Gastrocnemius medialis (tissue), 4 donors: ENCODE results near the gene KLHL6. TPM values are rescaled to one million over a fixed set of nuclear protein-coding genes. Genes with fewer than 3 reads are reported as not detected.
"Not testable (repeated sequence)": the region's sequence is repeated elsewhere in the genome, so short reads cannot be mapped to it uniquely, and the experiment has no call there.

Source experiments
- ATAC-seq, 2 donors: fragments of 150-250 bp; one replicate each; pipeline ENCODE4 v1.9.1; 2016
- DNase-seq, 2 donors: peaks; one replicate each; pipeline ENCODE4 v3.0.0-alpha.2; 2019
- H3K27ac ChIP-seq, 4 donors: fragments of 200-600 bp; sonication (generic); 1 replicate in 1 of 4; 2 replicates in 3 of 4; pipeline ENCODE4 v1.5.1; 2016 to 2018; ENCODE audit warnings: mild to moderate bottlenecking in 2 of 4, moderate library complexity in 1 of 4
- H3K27me3 ChIP-seq, 3 donors: fragments of 200-600 bp; sonication (generic) in 2 of 3; 1 replicate in 1 of 3; 2 replicates in 2 of 3; pipeline versions ENCODE4 v1.5.1 to v1.6.0; 2016 to 2019; ENCODE audit warnings: mild to moderate bottlenecking in 1 of 3, moderate library complexity in 1 of 3
- H3K36me3 ChIP-seq, 2 donors: fragments of 200-600 bp; sonication (generic) in 1 of 2; one replicate each; pipeline ENCODE4 v1.5.1; 2017 to 2018
- H3K4me1 ChIP-seq, 2 donors: fragments of 200-600 bp; sonication (generic) in 1 of 2; one replicate each; pipeline ENCODE4 v1.5.1; 2016 to 2017; ENCODE audit warnings: mild to moderate bottlenecking in 2 of 2
- H3K4me3 ChIP-seq, 4 donors: fragments of 200-600 bp; sonication (generic) in 3 of 4; 1 replicate in 1 of 4; 2 replicates in 3 of 4; pipeline ENCODE4 v1.5.1; 2016 to 2019; ENCODE audit warnings: mild to moderate bottlenecking in 2 of 4
- H3K9me3 ChIP-seq, 3 donors: fragments of 200-600 bp; sonication (generic) in 2 of 3; 1 replicate in 1 of 3; 2 replicates in 2 of 3; pipeline ENCODE4 v1.5.1; 2016 to 2019
- POLR2A ChIP-seq, 2 donors: fragments of 450-650 bp; IDR thresholded peaks; one replicate each; pipeline ENCODE4 v1.6.1; 2017; ENCODE audit warnings: antibody characterized with exemption in 2 of 2, mild to moderate bottlenecking in 2 of 2, moderate library complexity in 2 of 2
- in situ Hi-C, 4 donors: fragments of 200-750 bp; cut with MboI; loops; one replicate each; pipeline versions ENCODE4 v1.15.0 to v1.8.0; 2017; ENCODE audit warnings: low sequenced_read_pairs in 4 of 4
- intact Hi-C: fragments of 100-400 bp; cut with DNase I; formaldehyde crosslinking; loops from one replicate; pipeline ENCODE4 v1.15.1; 2023; ENCODE audit warnings: low total_unique reads
- total RNA-seq, 4 donors: library from RNA; depleted of rRNA; stranded (reverse); fragments of >200 nt; gene quantifications; one replicate each; pipeline versions ENCODE4 v1.1.0 to v1.2.3, GENCODE V29; 2016
- TF ChIP-seq, protein P1 (sequence below), 5 experiments: fragments of 450-650 bp in 3 of 5; fragments of 200-600 bp in 2 of 5; sonication (generic) in 2 of 5; IDR thresholded peaks in 4 of 5; conservative IDR thresholded peaks in 1 of 5; 1 replicate in 4 of 5; 2 replicates in 1 of 5; pipeline ENCODE4 v1.5.1; 2016 to 2019; ENCODE audit warnings: antibody characterized with exemption in 5 of 5, mild to moderate bottlenecking in 3 of 5, moderate library complexity in 3 of 5

Gene KLHL6
- total RNA-seq, 4 donors from 2014 or later: 0.15 to 0.31 (median 0.30) TPM

DNA sequence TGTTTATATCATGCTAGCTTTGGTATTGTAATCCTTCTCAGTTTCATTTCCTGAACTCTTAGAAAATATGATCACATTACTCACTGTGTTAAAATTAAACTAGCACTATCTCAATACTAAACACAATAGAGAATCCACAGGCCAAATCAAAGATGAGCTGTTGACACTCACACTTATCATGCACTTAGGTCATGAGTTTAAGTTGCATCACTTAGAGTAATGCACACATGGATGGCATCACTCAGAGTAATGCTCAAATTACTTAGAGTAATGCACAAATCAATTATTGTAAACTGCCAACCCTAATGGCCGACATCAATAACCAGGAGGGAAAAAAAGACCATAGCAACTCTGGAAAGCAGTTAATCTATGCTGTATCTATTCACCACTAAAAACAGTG, 87.1 kb downstream of the KLHL6 start:
- TF ChIP-seq POLR2A (IDR thresholded peaks at IDR 0.05): no peak
- Histone ChIP-seq H3K27ac (no peak overlapping the region), H3K27me3 (no peaks in the 10 kb centered on the region), H3K36me3 (no peaks in the 10 kb centered on the region), H3K4me3 (no peak overlapping the region), H3K4me1 (peaks cover 0 to 9% of the 10 kb centered on the region in 2 donors), H3K9me3 (no peaks in the 10 kb centered on the region)
- DNase-seq: no peak
- in situ Hi-C loops (loop anchor here (5.0 to 10.0 kb wide), 2 partner anchors 296 to 299 kb away; no protein-coding TSS in a partner anchor), intact Hi-C loops (no loop called here)
- ATAC-seq: no peak

DNA sequence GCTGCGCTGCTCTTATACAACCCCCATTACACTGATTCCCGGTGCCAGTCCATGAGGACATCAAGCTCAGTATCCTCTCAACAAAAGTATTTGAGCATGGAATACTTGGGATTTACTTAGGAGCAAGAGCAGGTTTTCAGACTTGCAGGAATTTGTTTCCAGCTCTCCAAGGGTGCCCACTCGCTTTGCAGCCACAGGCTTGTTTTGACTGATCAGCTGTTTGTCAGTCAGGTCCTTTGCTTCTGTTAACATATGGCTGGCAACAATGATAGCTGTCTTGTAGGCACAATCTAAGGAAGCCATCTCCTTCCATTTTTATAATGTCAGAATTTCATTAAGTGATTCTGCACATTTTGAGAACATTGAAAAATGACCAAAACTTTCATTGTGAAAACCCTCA, 88.9 kb downstream of the KLHL6 start:
- Histone ChIP-seq H3K4me1 (peaks cover 0 to 9% of the 10 kb centered on the region in 2 donors), H3K36me3 (no peaks in the 10 kb centered on the region), H3K9me3 (no peaks in the 10 kb centered on the region), H3K4me3 (no peak overlapping the region), H3K27me3 (no peaks in the 10 kb centered on the region), H3K27ac (no peak overlapping the region)
- TF ChIP-seq POLR2A (IDR thresholded peaks at IDR 0.05): no peak
- TF ChIP-seq, protein P1, sequence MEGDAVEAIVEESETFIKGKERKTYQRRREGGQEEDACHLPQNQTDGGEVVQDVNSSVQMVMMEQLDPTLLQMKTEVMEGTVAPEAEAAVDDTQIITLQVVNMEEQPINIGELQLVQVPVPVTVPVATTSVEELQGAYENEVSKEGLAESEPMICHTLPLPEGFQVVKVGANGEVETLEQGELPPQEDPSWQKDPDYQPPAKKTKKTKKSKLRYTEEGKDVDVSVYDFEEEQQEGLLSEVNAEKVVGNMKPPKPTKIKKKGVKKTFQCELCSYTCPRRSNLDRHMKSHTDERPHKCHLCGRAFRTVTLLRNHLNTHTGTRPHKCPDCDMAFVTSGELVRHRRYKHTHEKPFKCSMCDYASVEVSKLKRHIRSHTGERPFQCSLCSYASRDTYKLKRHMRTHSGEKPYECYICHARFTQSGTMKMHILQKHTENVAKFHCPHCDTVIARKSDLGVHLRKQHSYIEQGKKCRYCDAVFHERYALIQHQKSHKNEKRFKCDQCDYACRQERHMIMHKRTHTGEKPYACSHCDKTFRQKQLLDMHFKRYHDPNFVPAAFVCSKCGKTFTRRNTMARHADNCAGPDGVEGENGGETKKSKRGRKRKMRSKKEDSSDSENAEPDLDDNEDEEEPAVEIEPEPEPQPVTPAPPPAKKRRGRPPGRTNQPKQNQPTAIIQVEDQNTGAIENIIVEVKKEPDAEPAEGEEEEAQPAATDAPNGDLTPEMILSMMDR (IDR thresholded peaks at IDR 0.05 in 4 of 5, conservative IDR thresholded peaks at IDR 0.05 in 1 of 5): no peak
- DNase-seq (no peak), ATAC-seq (no peak)
- intact Hi-C loops (no loop called here), in situ Hi-C loops (loop anchor here (5.0 to 10.0 kb wide), 2 partner anchors 298 to 301 kb away; no protein-coding TSS in a partner anchor)

DNA sequence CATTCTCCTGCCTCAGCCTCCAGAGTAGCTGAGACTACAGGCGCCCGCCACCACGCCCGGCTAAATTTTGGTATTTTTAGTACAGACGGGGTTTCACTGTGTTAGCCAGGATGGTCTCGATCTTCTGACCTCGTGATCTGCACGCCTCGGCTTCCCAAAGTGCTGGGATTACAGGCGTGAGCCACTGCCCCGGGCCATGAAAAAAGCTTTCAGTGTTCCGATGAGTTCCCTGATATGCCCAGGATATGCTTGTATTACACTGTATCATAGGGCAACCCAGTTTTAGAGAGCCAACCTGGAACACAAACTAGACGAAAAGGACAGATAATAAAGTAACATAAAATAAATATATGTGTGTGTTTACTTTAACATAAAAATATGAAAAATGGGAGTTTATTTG, 89.8 kb downstream of the KLHL6 start:
- ATAC-seq, intact Hi-C loops: not testable (repeated sequence)
- in situ Hi-C loops: loop anchor here (5.0 to 10.0 kb wide), 2 partner anchors 299 to 302 kb away; no protein-coding TSS in a partner anchor

DNA sequence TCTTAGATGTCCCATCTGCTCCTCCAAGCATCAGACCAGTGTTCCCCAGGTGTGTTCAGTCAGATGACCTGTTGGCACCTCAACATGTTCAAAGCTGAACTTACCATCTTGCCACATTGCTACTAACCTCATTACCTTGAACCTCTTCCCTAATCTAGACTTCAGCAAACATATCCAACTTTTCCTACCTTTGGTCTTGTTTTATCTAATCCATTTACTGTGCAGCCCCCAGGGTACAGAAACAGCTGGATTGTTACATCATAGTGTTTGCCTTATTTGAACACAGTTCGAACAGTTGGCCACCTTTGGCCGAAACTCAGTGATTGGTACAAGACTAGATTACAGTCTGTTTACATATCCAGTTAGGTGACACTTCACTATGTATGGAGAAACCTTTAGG, 91.0 kb downstream of the KLHL6 start:
- H3K27ac ChIP-seq: no peak overlapping the region
- no peak for TF ChIP-seq POLR2A (IDR thresholded peaks at IDR 0.05)
- TF ChIP-seq, protein P1 (IDR thresholded peaks at IDR 0.05 in 4 of 5, conservative IDR thresholded peaks at IDR 0.05 in 1 of 5): no peak
- no peak overlapping the region for H3K4me3 ChIP-seq
- peaks cover 0 to 7% of the 10 kb centered on the region in 2 donors for H3K4me1 ChIP-seq
- intact Hi-C loops: no loop called here
- H3K9me3 ChIP-seq: no peaks in the 10 kb centered on the region
- ATAC-seq (no peak), DNase-seq (no peak)
- no peaks in the 10 kb centered on the region for H3K27me3 ChIP-seq
- in situ Hi-C loops: loop anchor here in 1 of 4 donors (10.0 kb wide), 1 partner anchor 300 kb away; no protein-coding TSS in a partner anchor
- H3K36me3 ChIP-seq: no peaks in the 10 kb centered on the region

More for the DNA sequence above, 89.8 kb downstream of the KLHL6 start:
- H3K27me3 ChIP-seq, DNase-seq, H3K4me3 ChIP-seq, H3K4me1 ChIP-seq, H3K9me3 ChIP-seq, H3K36me3 ChIP-seq, H3K27ac ChIP-seq: not testable (repeated sequence)

DNA sequence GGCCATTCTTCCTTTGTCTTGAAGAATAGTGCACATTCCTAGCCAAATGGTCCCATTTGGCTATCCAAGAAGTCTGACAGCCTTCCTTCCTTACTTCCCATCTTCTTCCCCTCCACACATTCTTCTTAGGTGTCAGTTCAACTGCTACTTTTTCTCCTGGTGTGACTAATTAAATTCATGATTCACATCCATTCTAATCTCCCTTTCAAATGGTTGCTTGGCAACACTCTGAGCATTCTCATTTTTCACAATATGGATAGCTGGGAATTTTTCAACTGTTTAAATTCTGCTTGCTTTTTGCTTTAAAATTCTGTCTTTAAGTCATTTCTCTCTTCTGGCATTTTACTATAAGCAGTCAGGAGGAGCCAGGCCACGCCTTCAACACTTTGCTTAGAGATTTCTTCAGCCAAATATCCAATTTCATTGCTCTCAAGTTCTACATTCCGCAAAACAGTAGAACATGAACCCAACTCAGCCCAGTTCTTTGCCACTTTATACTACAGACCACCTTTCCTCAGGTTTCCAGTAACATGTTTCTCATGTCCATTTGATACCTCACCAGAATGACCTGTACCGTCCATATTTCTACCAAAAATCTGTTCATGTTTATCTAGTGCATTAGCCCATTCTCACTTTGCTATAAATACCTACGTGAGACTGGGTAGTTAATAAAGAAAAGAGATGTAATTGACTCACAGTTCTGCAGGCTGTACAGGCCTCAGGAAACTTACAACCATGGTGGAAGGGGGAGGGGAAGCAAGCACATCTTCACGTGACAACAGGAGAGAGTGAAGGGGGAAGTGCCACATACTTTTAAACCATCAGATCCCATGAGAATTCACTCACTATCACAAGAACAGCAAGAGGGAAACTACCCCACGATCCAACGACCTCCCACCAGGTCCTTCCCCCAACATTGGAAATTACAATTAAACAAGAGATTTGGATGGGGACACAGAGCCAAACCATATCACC, 95.1 kb downstream of the KLHL6 start:
- H3K36me3 ChIP-seq: peaks cover 0 to 7% of the 10 kb centered on the region in 2 donors
- no peaks in the 10 kb centered on the region for H3K4me1 ChIP-seq
- no peak overlapping the region for H3K27ac ChIP-seq
- DNase-seq (no peak), ATAC-seq (no peak)
- TF ChIP-seq POLR2A (IDR thresholded peaks at IDR 0.05): no peak
- TF ChIP-seq, protein P1 (IDR thresholded peaks at IDR 0.05 in 4 of 5, conservative IDR thresholded peaks at IDR 0.05 in 1 of 5): no peak
- H3K9me3 ChIP-seq: no peaks in the 10 kb centered on the region
- in situ Hi-C loops: loop anchor here in 1 of 4 donors (10.0 kb wide), 1 partner anchor 304 kb away; no protein-coding TSS in a partner anchor
- intact Hi-C loops: no loop called here
- H3K4me3 ChIP-seq: no peak overlapping the region
- no peaks in the 10 kb centered on the region for H3K27me3 ChIP-seq
